Uterus (tissue), 4 donors: Measurements from ENCODE around the gene AXDND1. TPM values are rescaled to one million over a fixed set of nuclear protein-coding genes. Genes with fewer than 3 reads are reported as not detected.

Experiments used
- DNase-seq, 2 donors: peaks; one replicate each; pipeline ENCODE4 v3.0.0-alpha.2; 2019 to 2020
- H3K27ac ChIP-seq, 2 donors: fragments of 200-600 bp; sonication (generic); 1 replicate in 1 of 2; 2 replicates in 1 of 2; pipeline ENCODE4 v1.5.1; 2016 to 2018
- H3K27me3 ChIP-seq, 2 donors: fragments of 200-600 bp; sonication (generic); one replicate each; pipeline ENCODE4 v1.5.1; 2018 to 2019; ENCODE audit warnings: control low read depth in 1 of 2
- H3K36me3 ChIP-seq, 2 donors: fragments of 200-600 bp; sonication (generic); one replicate each; pipeline ENCODE4 v1.5.1; 2019; ENCODE audit warnings: control low read depth in 1 of 2
- H3K4me1 ChIP-seq, 2 donors: fragments of 200-600 bp; sonication (generic); one replicate each; pipeline ENCODE4 v1.5.1; 2018 to 2019; ENCODE audit warnings: control low read depth in 1 of 2
- H3K4me3 ChIP-seq, 2 donors: fragments of 200-600 bp; sonication (generic); 1 replicate in 1 of 2; 2 replicates in 1 of 2; pipeline ENCODE4 v1.5.1; 2018 to 2019; ENCODE audit warnings: mild to moderate bottlenecking in 1 of 2
- H3K9me3 ChIP-seq, 2 donors: fragments of 200-600 bp; sonication (generic); one replicate each; pipeline ENCODE4 v1.5.1; 2019; ENCODE audit warnings: control low read depth in 1 of 2
- CTCF ChIP-seq, 4 experiments: fragments of 200-600 bp in 2 of 4; fragments of 450-650 bp in 2 of 4; sonication (generic) in 2 of 4; IDR thresholded peaks; one replicate each; pipeline ENCODE4 v1.5.1; 2016 to 2019; ENCODE audit warnings: antibody characterized with exemption in 4 of 4, mild to moderate bottlenecking in 2 of 4, moderate library complexity in 1 of 4
- POLR2A ChIP-seq, 2 donors: fragments of 450-650 bp; IDR thresholded peaks; one replicate each; pipeline ENCODE4 v1.6.1; 2016; ENCODE audit warnings: antibody characterized with exemption in 2 of 2, mild to moderate bottlenecking in 1 of 2, moderate library complexity in 1 of 2
- intact Hi-C: fragments of 100-400 bp; cut with DNase I; formaldehyde crosslinking; loops from one replicate; pipeline ENCODE4 v1.15.1; 2023; ENCODE audit warnings: low total_unique reads
- total RNA-seq, 4 donors: library from RNA; depleted of rRNA in 3 of 4; stranded (reverse); fragments of >200 nt in 3 of 4; gene quantifications; one replicate each; pipeline versions ENCODE4 v1.1.0 to v1.2.4, GENCODE V29; 2014 to 2023
- donor health status: DM: yes; HTN: yes; CAD: no.

AXDND1 gene
- total RNA-seq, 4 donors from 2014 or later = 0.34 to 1.8 (median 0.55) TPM; not detected in 1

- H3K27ac ChIP-seq = no peak overlapping the region
- no peak for DNase-seq
- H3K4me1 ChIP-seq = peaks cover 0 to 4% of the 10 kb centered on the region in 2 donors
- H3K4me3 ChIP-seq = no peak overlapping the region
- TF ChIP-seq POLR2A (IDR thresholded peaks at IDR 0.05) = no peak
- TF ChIP-seq CTCF (IDR thresholded peaks at IDR 0.05) = no peak
- H3K27me3 ChIP-seq = peaks cover 0 to 12% of the 10 kb centered on the region in 2 donors
- intact Hi-C loops = no loop called here
- no peaks in the 10 kb centered on the region for H3K36me3 ChIP-seq
- no peaks in the 10 kb centered on the region for H3K9me3 ChIP-seq
Observed at GRCh38 chr1:179589509-179589908, 223.7 kb downstream of the AXDND1 start.

GRCh38 chr1:179590671-179591070 lies 224.9 kb downstream of the AXDND1 start:
- Histone ChIP-seq H3K4me1 (peaks cover 0 to 4% of the 10 kb centered on the region in 2 donors), H3K4me3 (no peak overlapping the region), H3K27me3 (peaks cover 0 to 12% of the 10 kb centered on the region in 2 donors), H3K36me3 (no peaks in the 10 kb centered on the region), H3K27ac (no peak overlapping the region), H3K9me3 (no peaks in the 10 kb centered on the region)
- DNase-seq = no peak
- TF ChIP-seq CTCF (IDR thresholded peaks at IDR 0.05) = no peak
- TF ChIP-seq POLR2A (IDR thresholded peaks at IDR 0.05) = no peak
- intact Hi-C loops = no loop called here

- H3K9me3 ChIP-seq = no peaks in the 10 kb centered on the region
- intact Hi-C loops = no loop called here
- H3K4me1 ChIP-seq = peaks cover 0 to 4% of the 10 kb centered on the region in 2 donors
- TF ChIP-seq CTCF (IDR thresholded peaks at IDR 0.05) (no peak), POLR2A (IDR thresholded peaks at IDR 0.05) (no peak)
- no peak overlapping the region for H3K4me3 ChIP-seq
- peaks cover 0 to 12% of the 10 kb centered on the region in 2 donors for H3K27me3 ChIP-seq
- DNase-seq = no peak
- no peaks in the 10 kb centered on the region for H3K36me3 ChIP-seq
- no peak overlapping the region for H3K27ac ChIP-seq
Observed at GRCh38 chr1:179591253-179591591, 225.5 kb downstream of the AXDND1 start.

GRCh38 chr1:179591592-179592580 lies 226.1 kb downstream of the AXDND1 start, which contains the start of gene TDRD5:
Gene TDRD5, plus strand, starts transcription at chr1:179591832. Its CDS starts 784 bp downstream, at chr1:179592616.
- Histone ChIP-seq H3K27me3 (peaks cover 0 to 12% of the 10 kb centered on the region in 2 donors), H3K4me1 (no peaks in the 10 kb centered on the region), H3K27ac (no peak within 1 kb of the TSS), H3K4me3 (no peak within 1 kb of the TSS), H3K9me3 (no peaks in the 10 kb centered on the region), H3K36me3 (no peaks in the 10 kb centered on the region)
- TF ChIP-seq CTCF (IDR thresholded peaks at IDR 0.05) = no peak
- TF ChIP-seq POLR2A (IDR thresholded peaks at IDR 0.05) = no peak
- DNase-seq = no peak
- intact Hi-C loops = no loop called here

- Histone ChIP-seq H3K27ac (no peak overlapping the region), H3K4me3 (no peak overlapping the region), H3K27me3 (no peaks in the 10 kb centered on the region), H3K4me1 (no peaks in the 10 kb centered on the region), H3K36me3 (no peaks in the 10 kb centered on the region), H3K9me3 (no peaks in the 10 kb centered on the region)
- TF ChIP-seq POLR2A (IDR thresholded peaks at IDR 0.05) (no peak), CTCF (IDR thresholded peaks at IDR 0.05) (no peak)
- intact Hi-C loops = no loop called here
- no peak for DNase-seq
Observed at GRCh38 chr1:179598631-179599030, 232.9 kb downstream of the AXDND1 start.
